GM13976 (cell line): Measurements from ENCODE around the gene MAP4K1.

Source experiments
- DNase-seq: peaks from one replicate; pipeline ENCODE4 v3.0.0; 2012; ENCODE audit warnings: low spot score
- CTCF ChIP-seq: IDR thresholded peaks from 2 replicates; pipeline ENCODE4 v1.5.1; 2012; ENCODE audit warnings: borderline replicate concordance, mild to moderate bottlenecking; ENCODE audit not compliant: insufficient read depth; ENCODE audit errors: extremely low read depth, missing control alignments, control extremely low read depth
- in situ Hi-C: fragments of 300-500 bp; cut with MboI; formaldehyde crosslinking; loops from one replicate; pipeline ENCODE4 v1.12.0; 2022; ENCODE audit warnings: low sequenced_read_pairs, mixed read lengths, inconsistent platforms; ENCODE audit not compliant: unreplicated experiment

Gene MAP4K1

GRCh38 chr19:38549061-38549460 is 68.7 kb downstream of the MAP4K1 start:
- TF ChIP-seq CTCF = no peak
- in situ Hi-C loops = no loop called here

GRCh38 chr19:38547421-38547820 is 70.3 kb downstream of the MAP4K1 start:
- in situ Hi-C loops = no loop called here
- TF ChIP-seq CTCF = no peak
- DNase-seq = no peak

More at GRCh38 chr19:38549061-38549460, 68.7 kb downstream of the MAP4K1 start:
- DNase-seq = no peak

GRCh38 chr19:38545596-38545995 is 72.2 kb downstream of the MAP4K1 start:
- in situ Hi-C loops = no loop called here
- no peak for TF ChIP-seq CTCF
- no peak for DNase-seq

- no peak for TF ChIP-seq CTCF
- DNase-seq = no peak
- in situ Hi-C loops = no loop called here
Measured at GRCh38 chr19:38544569-38545315, 73.0 kb downstream of the MAP4K1 start.

GRCh38 chr19:38543807-38544568 is 73.8 kb downstream of the MAP4K1 start:
- DNase-seq = peak; percentile 80
- peak; percentile 38 for TF ChIP-seq CTCF
- in situ Hi-C loops = no loop called here

- no peak for TF ChIP-seq CTCF
- in situ Hi-C loops = no loop called here
Measured at GRCh38 chr19:38543286-38543806, 74.4 kb downstream of the MAP4K1 start.

More at GRCh38 chr19:38543286-38543806, 74.4 kb downstream of the MAP4K1 start:
- DNase-seq = no peak
